MM.1S (cell line): ENCODE results near the gene GRIK3.
"Not testable (repeated sequence)": the region's sequence is repeated elsewhere in the genome, so short reads cannot be mapped to it uniquely, and the experiment has no call there.

Experiments
- DNase-seq: peaks from one replicate; pipeline ENCODE4 v3.0.0-alpha.2; 2015
- H2AFZ ChIP-seq: fragments of 300-600 bp; sonication (generic); 2 replicates; pipeline ENCODE4 v1.6.0; 2016; ENCODE audit warnings: antibody characterized with exemption, low read length
- H3F3A ChIP-seq: fragments of 300-600 bp; sonication (generic); 2 replicates; pipeline ENCODE4 v1.6.1; 2016; ENCODE audit warnings: mild to moderate bottlenecking, antibody characterized with exemption, low read length, moderate library complexity, mixed read lengths; ENCODE audit not compliant: insufficient read depth
- H3K27ac ChIP-seq: fragments of 300-600 bp; sonication (generic); 2 replicates; pipeline ENCODE4 v1.5.1; 2016; ENCODE audit warnings: mild to moderate bottlenecking, low read length
- H3K27me3 ChIP-seq: fragments of 300-600 bp; sonication (generic); replicated peaks from 2 replicates; pipeline ENCODE4 v1.6.0; 2016; ENCODE audit warnings: low read length; ENCODE audit not compliant: insufficient read depth
- H3K36me3 ChIP-seq: fragments of 300-600 bp; sonication (generic); replicated peaks from 2 replicates; pipeline ENCODE4 v1.6.1; 2016; ENCODE audit warnings: mild to moderate bottlenecking, low read length, mixed read lengths; ENCODE audit not compliant: insufficient read depth
- H3K4me1 ChIP-seq: fragments of 300-600 bp; sonication (generic); 2 replicates; pipeline ENCODE4 v1.6.1; 2016; ENCODE audit warnings: low read length, mixed read lengths
- H3K4me2 ChIP-seq: fragments of 300-600 bp; sonication (generic); 2 replicates; pipeline ENCODE4 v1.6.0; 2016; ENCODE audit warnings: low read depth, low read length
- H3K4me3 ChIP-seq: fragments of 300-600 bp; sonication (generic); 2 replicates; pipeline ENCODE4 v1.5.1; 2016; ENCODE audit warnings: low read length, mixed read lengths
- H3K79me2 ChIP-seq: fragments of 300-600 bp; sonication (generic); 2 replicates; pipeline ENCODE4 v1.6.1; 2016; ENCODE audit warnings: mixed run types, low read length, mixed read lengths
- H3K9ac ChIP-seq: fragments of 300-600 bp; sonication (generic); 2 replicates; pipeline ENCODE4 v1.6.1; 2016; ENCODE audit warnings: low read length, mixed read lengths
- H3K9me2 ChIP-seq: fragments of 300-600 bp; sonication (generic); replicated peaks from 2 replicates; pipeline ENCODE4 v1.6.1; 2016; ENCODE audit warnings: mild to moderate bottlenecking, low read length, mixed read lengths; ENCODE audit not compliant: insufficient read depth
- H3K9me3 ChIP-seq: fragments of 300-600 bp; sonication (generic); replicated peaks from 2 replicates; pipeline ENCODE4 v1.6.1; 2016; ENCODE audit warnings: mild to moderate bottlenecking, low read length, mixed read lengths; ENCODE audit not compliant: insufficient read depth
- H4K20me1 ChIP-seq: fragments of 300-600 bp; sonication (generic); 2 replicates; pipeline ENCODE4 v1.6.1; 2016; ENCODE audit warnings: mild to moderate bottlenecking, low read length, moderate library complexity, mixed read lengths; ENCODE audit not compliant: insufficient read depth
- EZH2 ChIP-seq: fragments of 300-600 bp; sonication (generic); optimal IDR thresholded peaks from 2 replicates; pipeline ENCODE3; 2017; ENCODE audit warnings: low read depth, mild to moderate bottlenecking, antibody characterized with exemption, low read length, mixed read lengths
- EZH2phosphoT487 ChIP-seq: fragments of 300-600 bp; sonication (generic); IDR thresholded peaks from 2 replicates; pipeline ENCODE4 v1.6.1; 2018; ENCODE audit warnings: antibody characterized with exemption, low read length
- TF ChIP-seq, protein P1 (sequence below): fragments of 300-600 bp; sonication (generic); IDR thresholded peaks from 2 replicates; pipeline ENCODE4 v1.5.1; 2016; ENCODE audit warnings: antibody characterized with exemption, low read length, mixed read lengths

GRIK3 gene

DNA sequence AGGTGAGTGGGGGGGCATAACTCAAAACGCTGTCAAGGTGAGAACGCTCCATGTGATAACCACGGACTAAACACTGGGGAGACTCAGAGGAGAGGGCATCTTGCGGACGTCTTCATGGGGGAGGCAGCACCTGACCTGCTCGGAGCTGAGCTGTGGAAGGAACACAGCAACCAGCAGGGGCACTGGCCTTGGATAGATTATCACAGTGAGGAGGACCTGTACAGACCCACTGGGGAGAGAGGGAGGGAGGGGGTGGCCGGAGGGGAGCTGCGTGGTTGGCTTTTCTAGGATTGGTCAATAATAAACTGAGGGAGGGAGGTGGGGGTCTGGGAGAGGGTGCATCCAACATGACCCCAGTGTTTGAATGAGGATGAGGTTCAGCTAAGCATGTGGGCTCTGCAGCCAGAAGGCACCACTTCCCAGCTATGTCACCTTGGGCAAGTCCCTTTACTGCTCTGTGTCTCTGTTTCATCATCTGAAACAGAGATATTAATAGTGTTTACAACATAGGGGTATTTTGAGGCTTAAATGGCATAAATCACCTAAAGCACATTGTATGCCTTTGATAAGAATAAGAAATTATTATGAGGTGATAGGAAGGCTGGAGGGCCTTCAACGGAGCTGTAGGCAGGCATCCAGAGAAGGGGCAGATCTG lies 123.3 kb downstream of the GRIK3 start:
- Histone ChIP-seq H3K4me2 (no peak overlapping the region), H2AFZ (no peak overlapping the region)

DNA sequence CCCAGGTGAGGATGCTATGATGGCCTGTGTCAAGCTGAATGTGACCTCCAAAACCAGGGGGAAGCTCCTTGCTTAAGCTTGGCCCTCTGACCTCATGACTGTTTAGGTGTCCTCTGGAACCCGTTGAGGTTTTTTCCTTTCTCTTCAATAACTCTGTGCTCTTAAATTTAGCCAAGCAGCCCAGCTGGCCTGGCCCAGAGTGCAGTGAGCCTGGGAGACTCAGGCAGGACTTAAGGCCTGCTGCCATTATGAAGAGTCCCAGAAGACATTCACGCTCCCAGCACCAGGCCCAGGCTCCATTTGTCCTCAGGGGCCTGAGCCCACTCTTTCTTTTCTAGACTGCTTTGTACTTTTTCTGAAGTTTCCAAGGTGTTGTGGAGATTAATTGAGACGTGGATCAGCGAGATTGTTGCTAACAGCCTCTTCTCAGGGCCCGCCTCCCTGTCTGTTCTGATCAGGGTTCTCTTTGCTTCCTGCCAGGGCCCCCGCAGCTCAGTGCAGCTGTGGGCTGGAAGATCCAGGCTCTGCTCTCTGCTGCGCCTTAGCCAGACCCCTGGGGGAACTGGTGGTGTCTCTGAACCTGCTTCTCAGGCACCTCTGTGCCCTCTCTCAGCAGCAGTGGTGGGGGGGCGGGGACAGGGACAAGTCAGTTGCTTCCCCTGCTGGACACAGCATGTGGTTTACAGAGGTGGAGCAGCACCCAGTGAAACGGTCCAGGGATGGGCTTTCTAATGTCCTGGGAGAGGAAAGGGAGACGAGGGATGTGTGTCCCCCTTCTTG lies 124.2 kb downstream of the GRIK3 start:
- DNase-seq: no peak
- Histone ChIP-seq H3F3A (no peaks in the 10 kb centered on the region), H3K9ac (no peak overlapping the region), H3K4me1 (no peaks in the 10 kb centered on the region), H3K36me3 (no peaks in the 10 kb centered on the region), H3K9me2 (no peaks in the 10 kb centered on the region), H2AFZ (no peak overlapping the region), H4K20me1 (no peaks in the 10 kb centered on the region), H3K4me3 (no peak overlapping the region), H3K9me3 (no peaks in the 10 kb centered on the region), H3K79me2 (no peaks in the 10 kb centered on the region), H3K4me2 (no peak overlapping the region), H3K27me3 (peaks cover 95% of the 10 kb centered on the region), H3K27ac (no peak overlapping the region)
- TF ChIP-seq EZH2phosphoT487 (no peak), EZH2 (no peak)
- TF ChIP-seq, protein P1, sequence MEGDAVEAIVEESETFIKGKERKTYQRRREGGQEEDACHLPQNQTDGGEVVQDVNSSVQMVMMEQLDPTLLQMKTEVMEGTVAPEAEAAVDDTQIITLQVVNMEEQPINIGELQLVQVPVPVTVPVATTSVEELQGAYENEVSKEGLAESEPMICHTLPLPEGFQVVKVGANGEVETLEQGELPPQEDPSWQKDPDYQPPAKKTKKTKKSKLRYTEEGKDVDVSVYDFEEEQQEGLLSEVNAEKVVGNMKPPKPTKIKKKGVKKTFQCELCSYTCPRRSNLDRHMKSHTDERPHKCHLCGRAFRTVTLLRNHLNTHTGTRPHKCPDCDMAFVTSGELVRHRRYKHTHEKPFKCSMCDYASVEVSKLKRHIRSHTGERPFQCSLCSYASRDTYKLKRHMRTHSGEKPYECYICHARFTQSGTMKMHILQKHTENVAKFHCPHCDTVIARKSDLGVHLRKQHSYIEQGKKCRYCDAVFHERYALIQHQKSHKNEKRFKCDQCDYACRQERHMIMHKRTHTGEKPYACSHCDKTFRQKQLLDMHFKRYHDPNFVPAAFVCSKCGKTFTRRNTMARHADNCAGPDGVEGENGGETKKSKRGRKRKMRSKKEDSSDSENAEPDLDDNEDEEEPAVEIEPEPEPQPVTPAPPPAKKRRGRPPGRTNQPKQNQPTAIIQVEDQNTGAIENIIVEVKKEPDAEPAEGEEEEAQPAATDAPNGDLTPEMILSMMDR: no peak

More for the DNA sequence above, 123.3 kb downstream of the GRIK3 start:
- TF ChIP-seq, protein P1: no peak
- no peak for TF ChIP-seq EZH2
- TF ChIP-seq EZH2phosphoT487: no peak
- Histone ChIP-seq H3K27me3 (peaks cover 91% of the 10 kb centered on the region), H4K20me1 (no peaks in the 10 kb centered on the region), H3K36me3 (no peaks in the 10 kb centered on the region), H3K4me1 (no peaks in the 10 kb centered on the region), H3K9ac (no peak overlapping the region), H3K9me3 (no peaks in the 10 kb centered on the region), H3K9me2 (no peaks in the 10 kb centered on the region), H3K4me3 (no peak overlapping the region), H3K27ac (no peak overlapping the region), H3K79me2 (no peaks in the 10 kb centered on the region), H3F3A (no peaks in the 10 kb centered on the region)
- no peak for DNase-seq

DNA sequence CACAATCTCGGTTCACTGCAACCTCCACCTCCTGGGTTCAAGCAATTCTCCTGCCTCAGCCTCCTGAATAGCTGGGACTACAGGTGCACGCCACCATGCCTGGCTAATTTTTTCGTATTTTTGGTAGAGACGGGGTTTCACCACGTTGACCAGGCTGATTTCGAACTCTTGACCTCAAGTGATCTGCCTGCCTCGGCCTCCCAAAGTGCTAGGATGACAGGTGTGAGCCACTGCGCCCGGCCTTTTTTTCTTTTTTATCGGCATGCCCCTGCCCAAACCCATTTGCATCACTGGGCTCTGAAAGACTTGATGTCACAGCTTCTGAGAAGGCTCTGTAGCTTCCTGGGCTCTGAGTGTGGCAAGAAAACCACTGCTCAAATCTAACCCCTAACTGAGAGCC lies 125.0 kb downstream of the GRIK3 start:
- not testable (repeated sequence) for H3K9me3 ChIP-seq, H3K4me3 ChIP-seq, H3K4me1 ChIP-seq, DNase-seq, H4K20me1 ChIP-seq, H2AFZ ChIP-seq, H3K27ac ChIP-seq, H3K9ac ChIP-seq, H3K9me2 ChIP-seq, H3K4me2 ChIP-seq, H3K79me2 ChIP-seq, H3F3A ChIP-seq, H3K36me3 ChIP-seq
- H3K27me3 ChIP-seq: peaks cover 91% of the 10 kb centered on the region

DNA sequence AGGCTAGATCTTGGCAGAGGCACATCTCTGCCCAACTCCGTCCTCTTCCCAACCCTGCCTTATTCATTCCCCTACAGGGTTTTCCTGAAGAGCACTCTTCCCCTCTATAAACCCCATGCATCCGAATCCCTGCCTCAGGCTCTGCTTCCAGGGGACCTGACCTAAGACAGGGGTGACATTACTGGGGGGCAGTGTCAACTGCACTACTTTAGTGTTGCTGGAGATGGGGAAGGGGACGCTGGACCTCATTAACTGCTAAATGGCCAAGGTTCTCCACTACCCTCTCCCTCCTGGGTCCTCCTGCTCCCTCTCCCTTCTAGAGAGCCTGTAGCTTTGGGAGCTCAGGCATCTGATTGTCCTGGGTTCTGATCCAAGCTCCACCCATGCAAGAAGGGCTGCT lies 126.2 kb downstream of the GRIK3 start:
- no peaks in the 10 kb centered on the region for H3K9me3 ChIP-seq
- H3K4me3 ChIP-seq: no peak overlapping the region
- H3K4me1 ChIP-seq: no peaks in the 10 kb centered on the region
- no peaks in the 10 kb centered on the region for H4K20me1 ChIP-seq
- no peaks in the 10 kb centered on the region for H3K9me2 ChIP-seq
- H3F3A ChIP-seq: no peaks in the 10 kb centered on the region
- TF ChIP-seq EZH2phosphoT487 (no peak), EZH2 (no peak)
- TF ChIP-seq, protein P1: no peak
- no peak for DNase-seq
- H3K4me2 ChIP-seq: no peak overlapping the region
- H3K27ac ChIP-seq: no peak overlapping the region
- H3K36me3 ChIP-seq: no peaks in the 10 kb centered on the region
- no peak overlapping the region for H3K9ac ChIP-seq
- H3K27me3 ChIP-seq: peaks cover 91% of the 10 kb centered on the region
- no peaks in the 10 kb centered on the region for H3K79me2 ChIP-seq
- H2AFZ ChIP-seq: no peak overlapping the region
